Measurements from ENCODE around the gene MIR17HG. TPM values are rescaled to one million over a fixed set of nuclear protein-coding genes. Genes with fewer than 3 reads are reported as not detected.

Gene MIR17HG
- total RNA-seq, 1 donor from 2014 or later: 0.65 TPM

Other genes starting within 250 kb of the MIR17HG start
- 0.86 TPM for gene GPC5, start 50.9 kb downstream of the MIR17HG start, total RNA-seq

All from cardiac septum (tissue), 1 donor.